Fibroblast of skin of left quadriceps (primary cell): Measurements from ENCODE around the gene CYSRT1.

ENCODE experiments used
- DNase-seq, 2 experiments: peaks; one replicate each; pipeline ENCODE4 v3.0.0-alpha.2; 2013; ENCODE audit warnings: low read depth in 2 of 2

Gene CYSRT1

GRCh38 chr9:137212520-137212919, 12.5 kb upstream of the CYSRT1 start:
- DNase-seq, result no peak

- no peak for DNase-seq
Observed at GRCh38 chr9:137213160-137214060, 11.6 kb upstream of the CYSRT1 start.

- no peak for DNase-seq
Observed at GRCh38 chr9:137214620-137215019, 10.4 kb upstream of the CYSRT1 start.

GRCh38 chr9:137215196-137215986, 9.6 kb upstream of the CYSRT1 start:
- DNase-seq, result no peak

GRCh38 chr9:137216188-137216965, 8.6 kb upstream of the CYSRT1 start:
- no peak for DNase-seq

GRCh38 chr9:137217276-137218211, 7.4 kb upstream of the CYSRT1 start:
- DNase-seq, result no peak

GRCh38 chr9:137218212-137218753, 6.7 kb upstream of the CYSRT1 start:
- no peak for DNase-seq

- no peak for DNase-seq
Observed at GRCh38 chr9:137218754-137219271, 6.2 kb upstream of the CYSRT1 start.

GRCh38 chr9:137219757-137220316, 5.1 kb upstream of the CYSRT1 start:
- DNase-seq, result no peak

GRCh38 chr9:137220317-137221094, 4.5 kb upstream of the CYSRT1 start:
- DNase-seq, result no peak

GRCh38 chr9:137221095-137221505, 3.9 kb upstream of the CYSRT1 start:
- DNase-seq, result no peak

GRCh38 chr9:137221506-137222111, 3.4 kb upstream of the CYSRT1 start:
- no peak for DNase-seq

GRCh38 chr9:137222190-137223077, 2.5 kb upstream of the CYSRT1 start, which contains the start of gene RNF208:
TSS of gene RNF208 (minus strand) at chr9:137222240. CDS start at chr9:137221212, 1,028 bp downstream.
- no peak for DNase-seq

GRCh38 chr9:137223078-137223970, 1.6 kb upstream of the CYSRT1 start:
- DNase-seq, result peak; percentile 97

- DNase-seq, result no peak
Observed at GRCh38 chr9:137225699-137226331, 841 bp downstream of the CYSRT1 start.
